Heart left ventricle (tissue), 13 donors: ENCODE results near the gene ESRRA.

ENCODE experiments used
- POLR2A ChIP-seq, 2 donors: fragments of 450-650 bp; IDR thresholded peaks; one replicate each; pipeline ENCODE4 v1.6.1; 2017; ENCODE audit warnings: antibody characterized with exemption in 2 of 2, mild to moderate bottlenecking in 2 of 2, moderate library complexity in 2 of 2
- TF ChIP-seq, protein P1 (sequence below), 12 donors: fragments of 200-600 bp; sonication (generic) in 4 of 12; IDR thresholded peaks; one replicate each; pipeline versions ENCODE4 v1.5.0 to v1.8.0; 2018 to 2022; ENCODE audit warnings: antibody characterized with exemption in 12 of 12, mild to moderate bottlenecking in 5 of 12
- donor health status: ischemic (EF 13 %, LVEDD 7.1; RV severe dilation, severe dysfunction).
- donor health status: DM: no; HTN: yes; CAD: no.
- donor health status: DM: no; HTN: no; CAD: no.
- donor health status: ischemic (EF 25% LVEDD 6.9; RV normal size, moderate dysfunction).
- donor health status: ischemic (EF 25% LVEDD 5.7; RV mildly dilated, moderate dysfunction).
- donor health status: ischemic (EF 35%, LVEDD 5.7; RV mildly dilated, moderate dysfunction).
- donor health status: nonischemic (EF 11% LVEDD 7.7; RV severe dilation, severe dysfunction).
- donor health status: DM: yes; HTN: yes; CAD: no.
- donor health status: PGD.
- donor health status: ischemic (EF 29% LVEDD 5.4; RV normal size, mild dysfunction).
- donor health status: nonischemic (EF 23%, LVEDD 6.1; RV moderate dilation, normal function).

DNA sequence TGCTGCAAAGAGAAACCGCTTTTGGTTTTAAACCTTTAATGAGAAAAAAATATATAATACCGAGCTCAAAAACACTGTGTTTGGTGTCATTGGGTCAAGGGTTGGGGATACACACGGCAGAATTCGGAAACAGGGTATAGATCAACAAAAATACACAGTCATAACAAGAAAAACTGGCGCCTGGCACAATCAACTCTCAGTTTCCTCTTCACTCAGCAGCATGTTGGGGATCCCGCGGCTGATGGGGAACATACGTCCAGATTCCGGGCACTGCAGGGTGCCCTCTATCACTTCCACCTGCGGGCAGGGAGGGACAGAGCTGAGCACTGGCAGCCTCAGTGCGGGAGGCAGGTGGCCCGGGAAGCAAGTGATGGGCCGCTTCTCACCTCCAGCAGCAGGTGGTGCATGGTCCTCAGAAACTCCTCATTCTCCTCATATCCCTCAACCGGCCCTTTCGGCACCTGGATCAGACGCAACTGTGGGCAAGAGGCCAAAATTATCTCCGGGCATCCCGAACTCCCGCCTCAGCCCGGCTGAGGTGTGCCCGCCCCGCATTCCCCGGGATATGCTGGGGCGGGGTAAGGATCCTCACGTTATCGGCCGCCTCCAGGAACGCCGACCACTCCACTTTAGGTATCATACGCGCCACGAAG lies 11.5 kb downstream of the ESRRA start:
- TF ChIP-seq, protein P1, sequence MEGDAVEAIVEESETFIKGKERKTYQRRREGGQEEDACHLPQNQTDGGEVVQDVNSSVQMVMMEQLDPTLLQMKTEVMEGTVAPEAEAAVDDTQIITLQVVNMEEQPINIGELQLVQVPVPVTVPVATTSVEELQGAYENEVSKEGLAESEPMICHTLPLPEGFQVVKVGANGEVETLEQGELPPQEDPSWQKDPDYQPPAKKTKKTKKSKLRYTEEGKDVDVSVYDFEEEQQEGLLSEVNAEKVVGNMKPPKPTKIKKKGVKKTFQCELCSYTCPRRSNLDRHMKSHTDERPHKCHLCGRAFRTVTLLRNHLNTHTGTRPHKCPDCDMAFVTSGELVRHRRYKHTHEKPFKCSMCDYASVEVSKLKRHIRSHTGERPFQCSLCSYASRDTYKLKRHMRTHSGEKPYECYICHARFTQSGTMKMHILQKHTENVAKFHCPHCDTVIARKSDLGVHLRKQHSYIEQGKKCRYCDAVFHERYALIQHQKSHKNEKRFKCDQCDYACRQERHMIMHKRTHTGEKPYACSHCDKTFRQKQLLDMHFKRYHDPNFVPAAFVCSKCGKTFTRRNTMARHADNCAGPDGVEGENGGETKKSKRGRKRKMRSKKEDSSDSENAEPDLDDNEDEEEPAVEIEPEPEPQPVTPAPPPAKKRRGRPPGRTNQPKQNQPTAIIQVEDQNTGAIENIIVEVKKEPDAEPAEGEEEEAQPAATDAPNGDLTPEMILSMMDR (IDR thresholded peaks at IDR 0.05): no peak
- TF ChIP-seq POLR2A (IDR thresholded peaks at IDR 0.05): no peak
